AG09319 (cell line): Measurements from ENCODE around the gene RHOH.

Source experiments
- DNase-seq: peaks from one replicate; pipeline ENCODE4 v3.0.0-alpha.2; 2010; ENCODE audit warnings: low read depth; ENCODE audit errors: extremely low read depth
- CTCF ChIP-seq: IDR thresholded peaks from 2 replicates; pipeline ENCODE4 v1.5.1; 2011; ENCODE audit warnings: low read depth, mild to moderate bottlenecking, inconsistent platforms, low read length, moderate library complexity

Gene RHOH

DNA sequence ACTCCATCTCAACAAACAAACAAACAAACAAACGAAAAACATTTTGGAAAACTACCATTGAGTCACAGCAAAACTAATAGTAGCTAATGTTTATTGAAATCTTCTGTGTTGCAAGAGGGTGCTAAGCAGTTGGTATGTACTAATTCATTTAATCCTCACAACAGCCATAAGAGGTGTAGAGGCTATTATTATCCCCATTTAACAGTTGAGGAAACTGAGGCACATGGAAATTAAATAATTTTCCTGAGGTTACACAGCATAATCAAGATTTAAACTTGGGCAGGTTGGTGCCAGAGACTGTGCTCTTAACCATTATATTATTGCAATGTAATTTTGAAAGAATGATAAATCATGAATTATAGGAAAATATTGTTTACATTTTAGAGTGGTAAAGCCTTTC, 17.5 kb upstream of the RHOH start:
- TF ChIP-seq CTCF = no peak
- DNase-seq = no peak

GRCh38 chr4:40180356-40180755, 16.5 kb upstream of the RHOH start:
- peak; percentile 71 for DNase-seq
- no peak for TF ChIP-seq CTCF

- no peak for DNase-seq
- no peak for TF ChIP-seq CTCF
Observed at GRCh38 chr4:40182001-40182400, 14.8 kb upstream of the RHOH start.

- no peak for DNase-seq
- TF ChIP-seq CTCF = no peak
Observed at GRCh38 chr4:40182954-40183353, 13.9 kb upstream of the RHOH start.

DNA sequence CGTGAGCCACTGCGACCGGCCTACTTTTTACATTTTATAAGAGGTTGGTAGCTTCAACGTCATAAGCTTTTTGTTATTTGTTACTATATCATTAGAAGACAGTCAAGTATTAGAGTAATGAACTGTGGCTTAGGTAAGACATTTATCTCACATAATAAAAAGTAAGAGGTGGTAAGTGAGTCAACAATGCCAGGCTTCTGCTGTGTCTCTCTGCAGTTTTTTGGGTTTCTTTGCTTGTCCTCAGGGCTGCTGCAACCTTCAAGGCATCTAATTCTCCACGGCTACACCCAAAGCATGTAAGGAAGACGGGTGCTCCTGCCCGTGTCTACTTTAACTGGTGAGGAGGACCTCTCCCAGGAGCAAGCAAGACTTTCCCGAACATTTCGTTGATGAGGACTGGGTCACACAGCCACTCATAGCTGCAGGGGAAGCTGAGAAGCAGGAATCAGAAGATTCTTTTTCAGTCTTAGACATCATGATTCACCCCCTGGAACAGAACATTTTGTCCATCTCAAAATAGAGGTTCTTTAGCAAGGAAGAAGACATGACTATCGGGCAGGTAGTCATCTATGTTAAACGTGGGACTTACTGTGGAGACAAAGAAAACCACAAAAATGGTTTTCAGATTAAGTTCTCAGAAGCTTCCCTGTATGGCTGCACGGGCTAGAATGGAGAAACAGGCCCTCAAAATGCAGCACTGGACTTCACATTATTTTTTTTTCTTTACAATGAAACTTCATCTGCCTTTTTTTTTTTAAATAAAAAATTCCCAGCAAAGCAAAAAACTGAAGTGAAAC, 13.0 kb upstream of the RHOH start:
- DNase-seq = no peak
- TF ChIP-seq CTCF = no peak

- no peak for TF ChIP-seq CTCF
- no peak for DNase-seq
Observed at GRCh38 chr4:40185830-40186664, 10.8 kb upstream of the RHOH start.

GRCh38 chr4:40186665-40187014, 10.2 kb upstream of the RHOH start:
- TF ChIP-seq CTCF = no peak
- no peak for DNase-seq
